HepG2 (cell line): ENCODE measurements around the gene NR1H3. TPM values are rescaled to one million over a fixed set of nuclear protein-coding genes. Genes with fewer than 3 reads are reported as not detected.

Experiments
- BRD4 ChIP-seq: sonication (generic); formaldehyde crosslinking; IDR thresholded peaks from 2 replicates; pipeline ENCODE4 v1.4.0; 2020; ENCODE audit warnings: missing genetic modification reagents
- FOSL2 ChIP-seq: sonication (generic); formaldehyde crosslinking; IDR thresholded peaks from 2 replicates; pipeline ENCODE4 v1.4.0; 2020; ENCODE audit warnings: missing genetic modification reagents
- KLF12 ChIP-seq: sonication (generic); formaldehyde crosslinking; IDR thresholded peaks from 2 replicates; pipeline ENCODE4 v1.4.0; 2020; ENCODE audit warnings: missing genetic modification reagents, borderline replicate concordance
- SMC3 ChIP-seq: IDR thresholded peaks from 2 replicates; pipeline ENCODE4 v1.6.1; 2011; ENCODE audit warnings: low read length, improper control_type of control experiment
- ZFP37 ChIP-seq: sonication (generic); formaldehyde crosslinking; IDR thresholded peaks from 2 replicates; pipeline ENCODE4 v1.4.0; 2020; ENCODE audit warnings: missing genetic modification reagents, borderline replicate concordance
- polyA plus RNA-seq, 8 experiments: library from polyadenylated mRNA; depleted of rRNA in 3 of 8; stranded (reverse) in 7 of 8; unstranded in 1 of 8; fragments of >200 nt; fragmentation: Illumina TruSeq in 4 of 8; extraction: Trizol in 4 of 8; gene quantifications; 2 replicates each; pipeline versions ENCODE4 v1.2.1 to v1.2.3, GENCODE V29; 2011 to 2016; ENCODE audit warnings: low read depth in 4 of 8, missing spikeins in 1 of 8, mixed read lengths in 1 of 8; ENCODE audit not compliant: insufficient read depth in 1 of 8
- total RNA-seq, 5 experiments: library from RNA; depleted of rRNA; stranded (reverse); fragments of >200 nt; fragmentation: Illumina TruSeq; extraction: Trizol; gene quantifications; 2 replicates each; pipeline ENCODE4 v1.2.3, GENCODE V29; 2016; ENCODE audit warnings: low read depth in 1 of 5
- TF ChIP-seq, protein P1 (sequence below): sonication (generic); formaldehyde crosslinking; IDR thresholded peaks from 2 replicates; pipeline ENCODE4 v1.4.0; 2020; ENCODE audit warnings: mild to moderate bottlenecking, missing genetic modification reagents
- TF ChIP-seq, protein P2 (sequence below): sonication (generic); formaldehyde crosslinking; IDR thresholded peaks from 2 replicates; pipeline ENCODE4 v1.8.1; 2023; ENCODE audit warnings: mild to moderate bottlenecking, inconsistent platforms, moderate library complexity, missing genetic modification reagents, borderline replicate concordance
- TF ChIP-seq, protein P3 (sequence below): sonication (generic); formaldehyde crosslinking; IDR thresholded peaks from 2 replicates; pipeline ENCODE4 v1.5.1; 2020; ENCODE audit warnings: mild to moderate bottlenecking, missing genetic modification reagents, moderate library complexity
- TF ChIP-seq, protein P4 (sequence below): sonication (generic); formaldehyde crosslinking; IDR thresholded peaks from 2 replicates; pipeline ENCODE4 v1.5.1; 2020; ENCODE audit warnings: mild to moderate bottlenecking, missing genetic modification reagents

Gene NR1H3
- total and polyA plus RNA-seq, 2 of the 13 experiments (the other 11 are each of a cell fraction or from before 2014, with no cell fraction given), result 41.8 to 102 TPM

DNA sequence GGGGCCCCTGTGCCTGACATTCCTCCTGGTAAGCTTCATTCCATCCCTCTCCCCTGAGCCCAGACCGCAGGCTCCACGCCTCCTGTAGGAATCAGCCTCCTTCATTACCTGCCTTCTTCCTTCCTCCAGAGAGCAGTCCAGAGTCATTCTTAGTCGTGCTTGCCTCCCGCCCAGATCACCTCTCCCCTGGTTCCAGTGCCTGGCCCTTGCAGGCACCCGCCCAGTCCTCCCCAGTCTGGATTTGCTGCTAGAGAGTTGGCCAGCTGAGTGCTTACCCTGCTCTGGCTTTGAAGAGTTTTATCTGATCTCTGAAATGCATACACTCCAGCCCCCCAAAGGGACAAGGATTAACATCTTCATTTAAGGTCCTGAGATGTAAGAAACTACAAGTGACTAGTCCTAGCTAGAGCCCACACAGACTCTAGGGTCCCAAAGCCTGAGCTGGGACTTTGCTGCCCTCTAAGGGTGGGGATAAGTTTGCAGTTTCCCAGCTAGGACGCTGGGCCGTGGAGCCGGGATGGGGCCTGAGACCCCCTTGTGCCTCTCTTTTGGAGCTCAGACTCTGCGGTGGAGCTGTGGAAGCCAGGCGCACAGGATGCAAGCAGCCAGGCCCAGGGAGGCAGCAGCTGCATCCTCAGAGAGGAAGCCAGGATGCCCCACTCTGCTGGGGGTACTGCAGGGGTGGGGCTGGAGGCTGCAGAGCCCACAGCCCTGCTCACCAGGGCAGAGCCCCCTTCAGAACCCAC is 1.6 kb downstream of the NR1H3 start (continued):
- TF ChIP-seq, protein P1, sequence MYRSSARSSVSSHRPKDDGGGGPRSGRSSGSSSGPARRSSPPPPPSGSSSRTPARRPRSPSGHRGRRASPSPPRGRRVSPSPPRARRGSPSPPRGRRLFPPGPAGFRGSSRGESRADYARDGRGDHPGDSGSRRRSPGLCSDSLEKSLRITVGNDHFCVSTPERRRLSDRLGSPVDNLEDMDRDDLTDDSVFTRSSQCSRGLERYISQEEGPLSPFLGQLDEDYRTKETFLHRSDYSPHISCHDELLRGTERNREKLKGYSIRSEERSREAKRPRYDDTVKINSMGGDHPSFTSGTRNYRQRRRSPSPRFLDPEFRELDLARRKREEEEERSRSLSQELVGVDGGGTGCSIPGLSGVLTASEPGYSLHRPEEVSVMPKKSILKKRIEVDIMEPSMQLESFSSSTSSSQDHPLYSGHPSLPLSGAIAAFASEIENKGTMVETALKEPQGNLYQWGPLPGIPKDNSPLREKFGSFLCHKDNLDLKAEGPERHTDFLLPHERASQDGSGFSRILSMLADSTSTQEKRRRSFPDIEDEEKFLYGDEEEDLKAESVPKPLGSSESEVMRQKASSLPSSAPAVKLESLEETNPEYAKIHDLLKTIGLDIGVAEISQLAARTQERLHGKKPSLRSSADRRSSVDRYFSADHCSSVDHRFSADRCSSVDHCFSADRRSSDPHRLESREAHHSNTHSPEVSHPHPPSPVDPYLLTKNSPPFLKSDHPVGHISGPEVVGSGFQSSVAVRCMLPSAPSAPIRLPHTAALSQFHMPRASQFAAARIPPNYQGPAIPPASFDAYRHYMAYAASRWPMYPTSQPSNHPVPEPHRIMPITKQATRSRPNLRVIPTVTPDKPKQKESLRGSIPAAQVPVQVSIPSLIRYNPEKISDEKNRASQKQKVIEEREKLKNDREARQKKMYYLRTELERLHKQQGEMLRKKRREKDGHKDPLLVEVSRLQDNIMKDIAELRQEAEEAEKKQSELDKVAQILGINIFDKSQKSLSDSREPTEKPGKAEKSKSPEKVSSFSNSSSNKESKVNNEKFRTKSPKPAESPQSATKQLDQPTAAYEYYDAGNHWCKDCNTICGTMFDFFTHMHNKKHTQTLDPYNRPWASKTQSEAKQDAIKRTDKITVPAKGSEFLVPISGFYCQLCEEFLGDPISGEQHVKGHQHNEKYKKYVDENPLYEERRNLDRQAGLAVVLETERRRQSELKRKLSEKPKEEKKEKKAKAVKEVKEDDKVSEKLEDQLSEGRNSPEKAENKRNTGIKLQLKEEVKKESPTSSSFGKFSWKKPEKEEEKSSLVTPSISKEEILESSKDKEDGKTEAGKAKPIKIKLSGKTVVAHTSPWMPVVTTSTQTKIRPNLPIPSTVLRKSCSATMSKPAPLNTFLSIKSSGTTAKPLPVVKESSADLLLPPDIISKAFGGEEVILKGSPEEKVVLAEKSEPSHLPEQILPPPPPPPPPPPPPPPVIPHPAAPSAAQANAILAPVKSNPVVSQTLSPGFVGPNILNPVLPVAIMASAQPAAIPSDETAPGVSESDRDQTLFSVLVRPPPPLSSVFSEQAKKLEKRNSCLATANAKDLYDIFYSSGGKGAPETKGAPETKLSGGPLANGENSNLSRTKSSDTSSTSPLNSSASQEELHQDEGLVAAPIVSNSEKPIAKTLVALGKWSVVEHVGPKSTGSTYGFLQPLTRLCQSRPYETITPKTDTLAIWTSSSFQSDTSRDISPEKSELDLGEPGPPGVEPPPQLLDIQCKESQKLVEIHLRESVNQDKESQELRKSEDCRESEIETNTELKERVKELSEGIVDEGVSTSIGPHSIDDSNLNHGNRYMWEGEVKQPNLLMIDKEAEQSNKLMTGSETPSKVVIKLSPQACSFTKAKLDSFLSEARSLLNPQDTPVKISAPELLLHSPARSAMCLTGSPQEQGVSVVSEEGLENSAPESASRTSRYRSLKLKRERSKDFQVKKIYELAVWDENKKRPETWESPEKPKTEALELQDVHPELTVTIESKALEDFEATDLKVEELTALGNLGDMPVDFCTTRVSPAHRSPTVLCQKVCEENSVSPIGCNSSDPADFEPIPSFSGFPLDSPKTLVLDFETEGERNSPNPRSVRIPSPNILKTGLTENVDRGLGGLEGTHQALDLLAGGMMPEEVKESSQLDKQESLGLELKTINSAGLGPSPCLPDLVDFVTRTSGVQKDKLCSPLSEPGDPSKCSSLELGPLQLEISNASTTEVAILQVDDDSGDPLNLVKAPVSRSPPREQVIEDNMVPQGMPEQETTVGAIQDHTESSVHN, result no peak
- TF ChIP-seq SMC3, result peak; percentile 64
- no peak for TF ChIP-seq KLF12 (CRISPR knock-in tag)
- TF ChIP-seq BRD4, result no peak
- TF ChIP-seq ZFP37, result 0 out of 2 replicates have a peak, but pooled peaks have one; percentile 45
- TF ChIP-seq, protein P2, sequence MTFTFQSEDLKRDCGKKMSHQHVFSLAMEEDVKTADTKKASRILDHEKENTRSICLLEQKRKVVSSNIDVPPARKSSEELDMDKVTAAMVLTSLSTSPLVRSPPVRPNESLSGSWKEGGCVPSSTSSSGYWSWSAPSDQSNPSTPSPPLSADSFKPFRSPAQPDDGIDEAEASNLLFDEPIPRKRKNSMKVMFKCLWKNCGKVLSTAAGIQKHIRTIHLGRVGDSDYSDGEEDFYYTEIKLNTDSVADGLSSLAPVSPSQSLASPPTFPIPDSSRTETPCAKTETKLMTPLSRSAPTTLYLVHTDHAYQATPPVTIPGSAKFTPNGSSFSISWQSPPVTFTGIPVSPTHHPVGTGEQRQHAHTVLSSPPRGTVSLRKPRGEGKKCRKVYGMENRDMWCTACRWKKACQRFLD (CRISPR knock-in tag), result no peak
- TF ChIP-seq, protein P3, sequence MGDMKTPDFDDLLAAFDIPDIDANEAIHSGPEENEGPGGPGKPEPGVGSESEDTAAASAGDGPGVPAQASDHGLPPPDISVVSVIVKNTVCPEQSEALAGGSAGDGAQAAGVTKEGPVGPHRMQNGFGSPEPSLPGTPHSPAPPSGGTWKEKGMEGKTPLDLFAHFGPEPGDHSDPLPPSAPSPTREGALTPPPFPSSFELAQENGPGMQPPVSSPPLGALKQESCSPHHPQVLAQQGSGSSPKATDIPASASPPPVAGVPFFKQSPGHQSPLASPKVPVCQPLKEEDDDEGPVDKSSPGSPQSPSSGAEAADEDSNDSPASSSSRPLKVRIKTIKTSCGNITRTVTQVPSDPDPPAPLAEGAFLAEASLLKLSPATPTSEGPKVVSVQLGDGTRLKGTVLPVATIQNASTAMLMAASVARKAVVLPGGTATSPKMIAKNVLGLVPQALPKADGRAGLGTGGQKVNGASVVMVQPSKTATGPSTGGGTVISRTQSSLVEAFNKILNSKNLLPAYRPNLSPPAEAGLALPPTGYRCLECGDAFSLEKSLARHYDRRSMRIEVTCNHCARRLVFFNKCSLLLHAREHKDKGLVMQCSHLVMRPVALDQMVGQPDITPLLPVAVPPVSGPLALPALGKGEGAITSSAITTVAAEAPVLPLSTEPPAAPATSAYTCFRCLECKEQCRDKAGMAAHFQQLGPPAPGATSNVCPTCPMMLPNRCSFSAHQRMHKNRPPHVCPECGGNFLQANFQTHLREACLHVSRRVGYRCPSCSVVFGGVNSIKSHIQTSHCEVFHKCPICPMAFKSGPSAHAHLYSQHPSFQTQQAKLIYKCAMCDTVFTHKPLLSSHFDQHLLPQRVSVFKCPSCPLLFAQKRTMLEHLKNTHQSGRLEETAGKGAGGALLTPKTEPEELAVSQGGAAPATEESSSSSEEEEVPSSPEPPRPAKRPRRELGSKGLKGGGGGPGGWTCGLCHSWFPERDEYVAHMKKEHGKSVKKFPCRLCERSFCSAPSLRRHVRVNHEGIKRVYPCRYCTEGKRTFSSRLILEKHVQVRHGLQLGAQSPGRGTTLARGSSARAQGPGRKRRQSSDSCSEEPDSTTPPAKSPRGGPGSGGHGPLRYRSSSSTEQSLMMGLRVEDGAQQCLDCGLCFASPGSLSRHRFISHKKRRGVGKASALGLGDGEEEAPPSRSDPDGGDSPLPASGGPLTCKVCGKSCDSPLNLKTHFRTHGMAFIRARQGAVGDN (CRISPR knock-in tag), result peak; percentile 45
- no peak for TF ChIP-seq FOSL2
- TF ChIP-seq, protein P4, sequence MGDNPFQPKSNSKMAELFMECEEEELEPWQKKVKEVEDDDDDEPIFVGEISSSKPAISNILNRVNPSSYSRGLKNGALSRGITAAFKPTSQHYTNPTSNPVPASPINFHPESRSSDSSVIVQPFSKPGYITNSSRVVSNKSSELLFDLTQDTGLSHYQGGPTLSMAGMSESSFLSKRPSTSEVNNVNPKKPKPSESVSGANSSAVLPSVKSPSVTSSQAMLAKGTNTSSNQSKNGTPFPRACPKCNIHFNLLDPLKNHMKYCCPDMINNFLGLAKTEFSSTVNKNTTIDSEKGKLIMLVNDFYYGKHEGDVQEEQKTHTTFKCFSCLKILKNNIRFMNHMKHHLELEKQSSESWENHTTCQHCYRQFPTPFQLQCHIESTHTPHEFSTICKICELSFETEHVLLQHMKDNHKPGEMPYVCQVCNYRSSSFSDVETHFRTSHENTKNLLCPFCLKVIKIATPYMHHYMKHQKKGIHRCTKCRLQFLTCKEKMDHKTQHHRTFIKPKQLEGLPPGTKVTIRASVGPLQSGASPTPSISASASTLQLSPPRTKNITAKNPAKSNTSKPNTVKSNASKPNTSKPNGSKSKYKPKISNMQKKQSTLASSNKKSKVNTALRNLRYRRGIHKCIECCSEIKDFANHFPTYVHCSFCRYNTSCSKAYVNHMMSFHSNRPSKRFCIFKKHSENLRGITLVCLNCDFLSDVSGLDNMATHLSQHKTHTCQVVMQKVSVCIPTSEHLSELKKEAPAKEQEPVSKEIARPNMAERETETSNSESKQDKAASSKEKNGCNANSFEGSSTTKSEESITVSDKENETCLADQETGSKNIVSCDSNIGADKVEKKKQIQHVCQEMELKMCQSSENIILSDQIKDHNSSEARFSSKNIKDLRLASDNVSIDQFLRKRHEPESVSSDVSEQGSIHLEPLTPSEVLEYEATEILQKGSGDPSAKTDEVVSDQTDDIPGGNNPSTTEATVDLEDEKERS, result 0 out of 2 replicates have a peak, but pooled peaks have one; percentile 44
